GM12872 (cell line): Measurements from ENCODE around the gene UXS1.

ENCODE experiments used
- TF ChIP-seq, protein P1 (sequence below): IDR thresholded peaks from 3 replicates; pipeline ENCODE4 v1.5.1; 2011; ENCODE audit warnings: low read depth, mild to moderate bottlenecking, low read length, moderate library complexity; ENCODE audit not compliant: insufficient read depth

UXS1 gene

GRCh38 chr2:106099691-106100090, 94.4 kb downstream of the UXS1 start:
- TF ChIP-seq, protein P1, sequence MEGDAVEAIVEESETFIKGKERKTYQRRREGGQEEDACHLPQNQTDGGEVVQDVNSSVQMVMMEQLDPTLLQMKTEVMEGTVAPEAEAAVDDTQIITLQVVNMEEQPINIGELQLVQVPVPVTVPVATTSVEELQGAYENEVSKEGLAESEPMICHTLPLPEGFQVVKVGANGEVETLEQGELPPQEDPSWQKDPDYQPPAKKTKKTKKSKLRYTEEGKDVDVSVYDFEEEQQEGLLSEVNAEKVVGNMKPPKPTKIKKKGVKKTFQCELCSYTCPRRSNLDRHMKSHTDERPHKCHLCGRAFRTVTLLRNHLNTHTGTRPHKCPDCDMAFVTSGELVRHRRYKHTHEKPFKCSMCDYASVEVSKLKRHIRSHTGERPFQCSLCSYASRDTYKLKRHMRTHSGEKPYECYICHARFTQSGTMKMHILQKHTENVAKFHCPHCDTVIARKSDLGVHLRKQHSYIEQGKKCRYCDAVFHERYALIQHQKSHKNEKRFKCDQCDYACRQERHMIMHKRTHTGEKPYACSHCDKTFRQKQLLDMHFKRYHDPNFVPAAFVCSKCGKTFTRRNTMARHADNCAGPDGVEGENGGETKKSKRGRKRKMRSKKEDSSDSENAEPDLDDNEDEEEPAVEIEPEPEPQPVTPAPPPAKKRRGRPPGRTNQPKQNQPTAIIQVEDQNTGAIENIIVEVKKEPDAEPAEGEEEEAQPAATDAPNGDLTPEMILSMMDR, result no peak

- TF ChIP-seq, protein P1, result no peak
Measured at GRCh38 chr2:106098664-106099063, 95.4 kb downstream of the UXS1 start.

DNA sequence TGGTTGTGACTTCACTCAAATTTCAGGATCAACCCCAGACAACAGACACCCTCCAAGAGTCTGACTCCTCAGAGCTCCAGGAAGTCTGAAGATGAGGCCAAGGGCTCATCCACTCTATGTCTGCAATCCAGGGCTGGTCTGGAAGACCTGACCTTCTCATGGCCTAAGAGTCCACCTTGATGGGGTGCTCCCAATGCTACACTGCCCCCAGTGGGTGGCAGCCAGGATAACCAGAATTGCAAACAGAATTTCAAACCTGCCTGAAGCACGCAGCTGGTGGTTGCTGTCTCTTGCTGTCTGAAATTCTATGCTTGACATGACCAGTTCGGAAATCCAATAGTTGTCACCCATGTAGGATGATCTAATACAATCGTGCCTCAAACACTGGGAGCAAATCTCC, 96.0 kb downstream of the UXS1 start:
- TF ChIP-seq, protein P1, result peak; percentile 35; the same call in 1 of the 3 replicates

GRCh38 chr2:106097038-106098000, 96.8 kb downstream of the UXS1 start:
- TF ChIP-seq, protein P1, result no peak

DNA sequence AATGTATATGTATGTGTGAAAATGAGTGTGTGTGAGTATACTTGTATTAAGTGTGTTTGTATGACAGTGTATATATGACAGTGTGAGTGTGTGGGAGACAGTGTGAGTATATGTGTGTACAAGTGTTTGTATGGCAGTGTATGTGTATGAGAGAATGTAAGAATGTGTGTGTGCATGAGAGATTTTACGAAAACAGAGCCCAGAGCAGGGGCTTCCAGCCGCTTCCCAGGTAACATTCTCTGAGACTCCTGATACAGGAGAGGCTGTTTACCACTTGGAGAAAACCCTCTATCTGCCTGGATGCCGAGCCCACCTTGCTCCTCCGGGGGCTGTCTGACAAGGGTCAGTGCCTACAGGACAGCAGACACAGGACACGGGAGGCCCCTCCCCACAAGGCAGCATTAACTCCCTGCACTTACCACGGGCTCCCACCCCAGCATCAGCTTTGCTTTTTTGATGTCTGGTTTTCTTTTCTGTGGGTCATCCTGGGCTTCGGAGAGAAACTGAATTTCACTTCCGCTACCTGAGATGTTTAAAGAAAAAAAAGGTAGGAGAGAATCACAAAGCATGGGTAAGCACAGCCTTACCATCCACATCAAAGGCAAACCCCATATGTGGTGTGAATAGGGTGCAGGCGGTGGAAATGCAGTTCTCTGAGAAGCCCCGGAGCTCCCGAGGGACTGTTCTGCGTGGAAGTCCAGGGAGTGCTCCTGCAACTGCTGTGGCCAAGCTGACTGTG, 97.6 kb downstream of the UXS1 start:
- TF ChIP-seq, protein P1, result no peak

GRCh38 chr2:106095478-106096298, 98.4 kb downstream of the UXS1 start:
- TF ChIP-seq, protein P1, result no peak
